ENCODE measurements around the gene ERN2.

ERN2 gene

GRCh38 chr16:23668873-23669272, 44.1 kb downstream of the ERN2 start:
- no peaks in the 10 kb centered on the region for H3K9me3 ChIP-seq (ENCODE audit: low read length)
- peaks cover 89% of the 10 kb centered on the region for H3K36me3 ChIP-seq (ENCODE audit: insufficient read depth, low read length)
- H3K4me1 ChIP-seq (ENCODE audit: insufficient read depth, low read length) = no peaks in the 10 kb centered on the region
- H3K4me3 ChIP-seq (ENCODE audit: low read length) = no peak overlapping the region
- H3K27me3 ChIP-seq (ENCODE audit: insufficient read depth, low read length) = no peaks in the 10 kb centered on the region
- H2AFZ ChIP-seq (ENCODE audit: low read depth, low read length) = no peak overlapping the region

GRCh38 chr16:23668225-23668624, 44.8 kb downstream of the ERN2 start:
- H2AFZ ChIP-seq (ENCODE audit: low read depth, low read length) = no peak overlapping the region
- H3K27me3 ChIP-seq (ENCODE audit: insufficient read depth, low read length) = no peaks in the 10 kb centered on the region
- peaks cover 87% of the 10 kb centered on the region for H3K36me3 ChIP-seq (ENCODE audit: insufficient read depth, low read length)
- no peaks in the 10 kb centered on the region for H3K9me3 ChIP-seq (ENCODE audit: low read length)
- no peaks in the 10 kb centered on the region for H3K4me1 ChIP-seq (ENCODE audit: insufficient read depth, low read length)
- H3K4me3 ChIP-seq (ENCODE audit: low read length) = no peak overlapping the region

GRCh38 chr16:23667355-23667659, 45.7 kb downstream of the ERN2 start:
- Histone ChIP-seq H3K27me3 (ENCODE audit: insufficient read depth, low read length) (no peaks in the 10 kb centered on the region), H2AFZ (ENCODE audit: low read depth, low read length) (no peak overlapping the region), H3K36me3 (ENCODE audit: insufficient read depth, low read length) (peaks cover 93% of the 10 kb centered on the region), H3K4me3 (ENCODE audit: low read length) (no peak overlapping the region), H3K9me3 (ENCODE audit: low read length) (no peaks in the 10 kb centered on the region), H3K4me1 (ENCODE audit: insufficient read depth, low read length) (no peaks in the 10 kb centered on the region)

GRCh38 chr16:23666571-23667354, 46.3 kb downstream of the ERN2 start:
- Histone ChIP-seq H3K9me3 (ENCODE audit: low read length) (no peaks in the 10 kb centered on the region), H3K36me3 (ENCODE audit: insufficient read depth, low read length) (peaks cover 93% of the 10 kb centered on the region), H3K4me3 (ENCODE audit: low read length) (no peak overlapping the region)

GRCh38 chr16:23663918-23664317, 49.1 kb downstream of the ERN2 start:
- Histone ChIP-seq H2AFZ (ENCODE audit: low read depth, low read length) (no peak overlapping the region), H3K27me3 (ENCODE audit: insufficient read depth, low read length) (no peaks in the 10 kb centered on the region), H3K9me3 (ENCODE audit: low read length) (no peaks in the 10 kb centered on the region), H3K36me3 (ENCODE audit: insufficient read depth, low read length) (peaks cover 92% of the 10 kb centered on the region), H3K4me1 (ENCODE audit: insufficient read depth, low read length) (no peaks in the 10 kb centered on the region), H3K4me3 (ENCODE audit: low read length) (no peak overlapping the region)

More at GRCh38 chr16:23666571-23667354, 46.3 kb downstream of the ERN2 start:
- Histone ChIP-seq H3K4me1 (ENCODE audit: insufficient read depth, low read length) (no peaks in the 10 kb centered on the region), H2AFZ (ENCODE audit: low read depth, low read length) (no peak overlapping the region), H3K27me3 (ENCODE audit: insufficient read depth, low read length) (no peaks in the 10 kb centered on the region)

- H3K9me3 ChIP-seq (ENCODE audit: low read length) = no peaks in the 10 kb centered on the region
- H3K36me3 ChIP-seq (ENCODE audit: insufficient read depth, low read length) = peaks cover 44% of the 10 kb centered on the region
- peaks cover 9% of the 10 kb centered on the region for H3K4me1 ChIP-seq (ENCODE audit: insufficient read depth, low read length)
- no peaks in the 10 kb centered on the region for H3K27me3 ChIP-seq (ENCODE audit: insufficient read depth, low read length)
- H2AFZ ChIP-seq (ENCODE audit: low read depth, low read length) = no peak overlapping the region
- no peak overlapping the region for H3K4me3 ChIP-seq (ENCODE audit: low read length)
Measured at GRCh38 chr16:23651943-23652468, 61.0 kb downstream of the ERN2 start.

GRCh38 chr16:23650674-23651416, 62.2 kb downstream of the ERN2 start:
- no peaks in the 10 kb centered on the region for H3K27me3 ChIP-seq (ENCODE audit: insufficient read depth, low read length)
- H3K36me3 ChIP-seq (ENCODE audit: insufficient read depth, low read length) = peaks cover 48% of the 10 kb centered on the region
- H3K4me1 ChIP-seq (ENCODE audit: insufficient read depth, low read length) = peaks cover 9% of the 10 kb centered on the region
- no peak overlapping the region for H3K4me3 ChIP-seq (ENCODE audit: low read length)
- H3K9me3 ChIP-seq (ENCODE audit: low read length) = peaks cover 3% of the 10 kb centered on the region
- H2AFZ ChIP-seq (ENCODE audit: low read depth, low read length) = no peak overlapping the region

- Histone ChIP-seq H3K4me3 (ENCODE audit: low read length) (peak overlapping the region; percentile 88), H3K27me3 (ENCODE audit: insufficient read depth, low read length) (no peaks in the 10 kb centered on the region), H3K4me1 (ENCODE audit: insufficient read depth, low read length) (peaks cover 19% of the 10 kb centered on the region), H2AFZ (ENCODE audit: low read depth, low read length) (no peak overlapping the region), H3K9me3 (ENCODE audit: low read length) (peaks cover 3% of the 10 kb centered on the region), H3K36me3 (ENCODE audit: insufficient read depth, low read length) (peaks cover 34% of the 10 kb centered on the region)
Measured at GRCh38 chr16:23642246-23642774, 70.7 kb downstream of the ERN2 start.

- Histone ChIP-seq H3K4me3 (ENCODE audit: low read length) (peak within 1 kb of the TSS; percentile 88), H3K27me3 (ENCODE audit: insufficient read depth, low read length) (no peaks in the 10 kb centered on the region), H3K36me3 (ENCODE audit: insufficient read depth, low read length) (peaks cover 31% of the 10 kb centered on the region), H2AFZ (ENCODE audit: low read depth, low read length) (peak within 1 kb of the TSS; percentile 87), H3K9me3 (ENCODE audit: low read length) (no peaks in the 10 kb centered on the region), H3K4me1 (ENCODE audit: insufficient read depth, low read length) (peaks cover 19% of the 10 kb centered on the region)
Measured at GRCh38 chr16:23640931-23641765, 71.9 kb downstream of the ERN2 start, which contains the start of the genes DCTN5 and PALB2. Gene DCTN5, plus strand, starts transcription at chr16:23641466. Its CDS starts 77 bp downstream, at chr16:23641543. Gene PALB2, minus strand, starts transcription at chr16:23641310. Its CDS starts 153 bp downstream, at chr16:23641157.

GRCh38 chr16:23640615-23640930, 72.4 kb downstream of the ERN2 start:
- H3K4me3 ChIP-seq (ENCODE audit: low read length) = peak overlapping the region; percentile 88
- H3K4me1 ChIP-seq (ENCODE audit: insufficient read depth, low read length) = peaks cover 19% of the 10 kb centered on the region
- H3K27me3 ChIP-seq (ENCODE audit: insufficient read depth, low read length) = no peaks in the 10 kb centered on the region
- peaks cover 31% of the 10 kb centered on the region for H3K36me3 ChIP-seq (ENCODE audit: insufficient read depth, low read length)
- peak overlapping the region; percentile 87 for H2AFZ ChIP-seq (ENCODE audit: low read depth, low read length)
- no peaks in the 10 kb centered on the region for H3K9me3 ChIP-seq (ENCODE audit: low read length)
